Measurements from ENCODE around the gene NRDE2.

Gene NRDE2

GRCh38 chr14:90300611-90301047, 31.1 kb downstream of the NRDE2 start:
- H3K4me3 ChIP-seq (ENCODE audit: low read depth, low read length): no peak overlapping the region
- no peak for DNase-seq
- H3K27me3 ChIP-seq (ENCODE audit: insufficient read depth, low read depth, severe bottlenecking): no peaks in the 10 kb centered on the region
- no peaks in the 10 kb centered on the region; the same call in 1 of the 2 replicates for H3K36me3 ChIP-seq
- TF ChIP-seq CTCF (IDR thresholded peaks at IDR 0.05; ENCODE audit: low read depth, low read length): no peak
- H3K27ac ChIP-seq: no peak overlapping the region
- no peaks in the 10 kb centered on the region for H3K9me3 ChIP-seq (ENCODE audit: severe bottlenecking)

GRCh38 chr14:90299408-90299807, 32.3 kb downstream of the NRDE2 start:
- H3K27me3 ChIP-seq (ENCODE audit: insufficient read depth, low read depth, severe bottlenecking): no peaks in the 10 kb centered on the region
- H3K36me3 ChIP-seq: no peaks in the 10 kb centered on the region; the same call in 1 of the 2 replicates
- no peak overlapping the region for H3K27ac ChIP-seq
- no peaks in the 10 kb centered on the region for H3K9me3 ChIP-seq (ENCODE audit: severe bottlenecking)
- TF ChIP-seq CTCF (IDR thresholded peaks at IDR 0.05; ENCODE audit: low read depth, low read length): no peak
- no peak overlapping the region for H3K4me3 ChIP-seq (ENCODE audit: low read depth, low read length)
- DNase-seq: no peak

- H3K27me3 ChIP-seq (ENCODE audit: insufficient read depth, low read depth, severe bottlenecking): no peaks in the 10 kb centered on the region
- H3K9me3 ChIP-seq (ENCODE audit: severe bottlenecking): no peaks in the 10 kb centered on the region
- H3K27ac ChIP-seq: no peak overlapping the region
- DNase-seq: no peak
- H3K4me3 ChIP-seq (ENCODE audit: low read depth, low read length): no peak overlapping the region
- H3K36me3 ChIP-seq: no peaks in the 10 kb centered on the region; the same call in 1 of the 2 replicates
- no peak for TF ChIP-seq CTCF (IDR thresholded peaks at IDR 0.05; ENCODE audit: low read depth, low read length)
Observed at GRCh38 chr14:90297876-90298629, 33.7 kb downstream of the NRDE2 start.

GRCh38 chr14:90296641-90297040, 35.1 kb downstream of the NRDE2 start:
- no peak for DNase-seq
- no peaks in the 10 kb centered on the region; the same call in 1 of the 2 replicates for H3K36me3 ChIP-seq
- H3K27ac ChIP-seq: no peak overlapping the region
- no peak overlapping the region for H3K4me3 ChIP-seq (ENCODE audit: low read depth, low read length)
- H3K9me3 ChIP-seq (ENCODE audit: severe bottlenecking): no peaks in the 10 kb centered on the region
- H3K27me3 ChIP-seq (ENCODE audit: insufficient read depth, low read depth, severe bottlenecking): no peaks in the 10 kb centered on the region
- no peak for TF ChIP-seq CTCF (IDR thresholded peaks at IDR 0.05; ENCODE audit: low read depth, low read length)

- no peak overlapping the region for H3K27ac ChIP-seq
- no peak overlapping the region for H3K4me3 ChIP-seq (ENCODE audit: low read depth, low read length)
- H3K27me3 ChIP-seq (ENCODE audit: insufficient read depth, low read depth, severe bottlenecking): no peaks in the 10 kb centered on the region
- no peak for DNase-seq
- no peaks in the 10 kb centered on the region; the same call in 1 of the 2 replicates for H3K36me3 ChIP-seq
- H3K9me3 ChIP-seq (ENCODE audit: severe bottlenecking): no peaks in the 10 kb centered on the region
- TF ChIP-seq CTCF (IDR thresholded peaks at IDR 0.05; ENCODE audit: low read depth, low read length): no peak
Observed at GRCh38 chr14:90295870-90296516, 35.7 kb downstream of the NRDE2 start.

All from WERI-Rb-1 (cell line).